Measurements from ENCODE around the gene HENMT1. TPM values are rescaled to one million over a fixed set of nuclear protein-coding genes. Genes with fewer than 3 reads are reported as not detected.

HENMT1 gene
- total RNA-seq, 4 donors from 2014 or later, result 4.8 to 5.1 TPM; not detected in 2

DNA sequence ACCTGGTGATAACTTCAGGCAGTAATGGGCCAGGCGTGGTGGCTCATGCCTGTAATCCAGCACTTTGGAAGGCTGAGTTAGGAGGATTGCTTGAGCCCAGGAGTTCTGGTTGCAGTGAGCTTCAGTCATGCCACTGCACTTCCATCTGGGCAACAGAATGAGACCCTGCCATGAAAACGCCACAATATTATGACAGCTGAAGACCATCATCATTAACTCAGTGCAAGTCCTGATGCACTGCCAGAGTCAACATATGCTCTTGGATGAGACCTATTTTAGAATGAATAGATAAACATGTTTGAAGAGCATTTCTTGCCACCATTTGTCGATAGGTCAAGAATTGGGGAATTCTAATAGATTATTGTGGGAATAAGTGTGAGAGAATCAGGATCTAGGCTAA lies 26.4 kb downstream of the HENMT1 start:
- intact Hi-C loops (cut with DNase I; ENCODE audit: low total_unique reads), result no loop called here
- 71 to 96% methylated on average over 1 to 3 of the region's 3 CpGs for WGBS, 2 donors (ENCODE audit: low coverage in 1 of 2)

DNA sequence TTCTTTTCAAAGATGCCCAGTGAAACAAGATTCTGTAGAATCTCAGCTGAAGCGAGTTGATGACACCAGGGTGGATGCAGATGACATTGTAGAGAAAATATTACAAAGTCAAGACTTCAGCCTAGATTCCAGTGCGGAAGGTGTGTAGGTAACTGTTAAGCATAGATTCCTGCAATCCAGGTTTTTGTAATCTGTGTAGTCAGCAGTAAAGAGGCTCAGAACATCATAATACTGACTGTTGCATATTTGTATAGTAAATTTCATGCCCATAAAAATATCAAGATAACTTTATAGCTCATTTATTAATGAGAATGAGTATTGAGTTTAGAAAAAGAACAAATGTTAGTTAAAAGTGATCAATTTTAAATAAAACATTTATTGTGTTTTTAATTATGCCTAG lies 32.2 kb downstream of the HENMT1 start:
- no peaks in the 10 kb centered on the region for H3K9me3 ChIP-seq
- no peaks in the 10 kb centered on the region for H3K4me1 ChIP-seq
- in situ Hi-C loops (cut with MboI; ENCODE audit: low pct_ligation_motif_present in 1 of 4, low pct_unique_long_range_greater_than_20kb in 1 of 4, low sequenced_read_pairs in 3 of 4) (loop anchor here in 2 of 4 donors (25.0 kb wide), 2 partner anchors 116 to 416 kb away; partner anchors contain the start of gene SLC25A24 (in 2 of the 2)), intact Hi-C loops (cut with DNase I; ENCODE audit: low total_unique reads) (no loop called here)
- no peak for DNase-seq
- no peak overlapping the region for H3K27ac ChIP-seq
- H3K27me3 ChIP-seq, result no peaks in the 10 kb centered on the region
- no peak for TF ChIP-seq POLR2AphosphoS5 (IDR thresholded peaks at IDR 0.05)
- no peak overlapping the region for H3K4me3 ChIP-seq
- H3K36me3 ChIP-seq, result peaks cover 0 to 27% (median 5%) of the 10 kb centered on the region in 4 donors
- 94 to 96% methylated on average over 2 of the region's 2 CpGs for WGBS, 2 donors (ENCODE audit: low coverage in 1 of 2)

More for the DNA sequence above, 26.4 kb downstream of the HENMT1 start:
- DNase-seq, result no peak
- Histone ChIP-seq H3K9me3 (no peaks in the 10 kb centered on the region), H3K27ac (no peak overlapping the region), H3K36me3 (peaks cover 0 to 15% (median 5%) of the 10 kb centered on the region in 4 donors), H3K27me3 (no peaks in the 10 kb centered on the region), H3K4me1 (no peaks in the 10 kb centered on the region), H3K4me3 (no peak overlapping the region)
- in situ Hi-C loops (cut with MboI; ENCODE audit: low pct_ligation_motif_present in 1 of 4, low pct_unique_long_range_greater_than_20kb in 1 of 4, low sequenced_read_pairs in 3 of 4), result loop anchor here in 3 of 4 donors (10.0 to 25.0 kb wide), 3 partner anchors 122 to 422 kb away; partner anchors contain the start of gene SLC25A24 (in 2 of the 3)
- no peak for TF ChIP-seq POLR2A (IDR thresholded peaks at IDR 0.05)
- TF ChIP-seq POLR2AphosphoS5 (IDR thresholded peaks at IDR 0.05), result no peak
- TF ChIP-seq EP300 (IDR thresholded peaks at IDR 0.05; ENCODE audit: low read depth), result no peak
- TF ChIP-seq, protein P1, sequence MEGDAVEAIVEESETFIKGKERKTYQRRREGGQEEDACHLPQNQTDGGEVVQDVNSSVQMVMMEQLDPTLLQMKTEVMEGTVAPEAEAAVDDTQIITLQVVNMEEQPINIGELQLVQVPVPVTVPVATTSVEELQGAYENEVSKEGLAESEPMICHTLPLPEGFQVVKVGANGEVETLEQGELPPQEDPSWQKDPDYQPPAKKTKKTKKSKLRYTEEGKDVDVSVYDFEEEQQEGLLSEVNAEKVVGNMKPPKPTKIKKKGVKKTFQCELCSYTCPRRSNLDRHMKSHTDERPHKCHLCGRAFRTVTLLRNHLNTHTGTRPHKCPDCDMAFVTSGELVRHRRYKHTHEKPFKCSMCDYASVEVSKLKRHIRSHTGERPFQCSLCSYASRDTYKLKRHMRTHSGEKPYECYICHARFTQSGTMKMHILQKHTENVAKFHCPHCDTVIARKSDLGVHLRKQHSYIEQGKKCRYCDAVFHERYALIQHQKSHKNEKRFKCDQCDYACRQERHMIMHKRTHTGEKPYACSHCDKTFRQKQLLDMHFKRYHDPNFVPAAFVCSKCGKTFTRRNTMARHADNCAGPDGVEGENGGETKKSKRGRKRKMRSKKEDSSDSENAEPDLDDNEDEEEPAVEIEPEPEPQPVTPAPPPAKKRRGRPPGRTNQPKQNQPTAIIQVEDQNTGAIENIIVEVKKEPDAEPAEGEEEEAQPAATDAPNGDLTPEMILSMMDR (IDR thresholded peaks at IDR 0.05), result no peak

DNA sequence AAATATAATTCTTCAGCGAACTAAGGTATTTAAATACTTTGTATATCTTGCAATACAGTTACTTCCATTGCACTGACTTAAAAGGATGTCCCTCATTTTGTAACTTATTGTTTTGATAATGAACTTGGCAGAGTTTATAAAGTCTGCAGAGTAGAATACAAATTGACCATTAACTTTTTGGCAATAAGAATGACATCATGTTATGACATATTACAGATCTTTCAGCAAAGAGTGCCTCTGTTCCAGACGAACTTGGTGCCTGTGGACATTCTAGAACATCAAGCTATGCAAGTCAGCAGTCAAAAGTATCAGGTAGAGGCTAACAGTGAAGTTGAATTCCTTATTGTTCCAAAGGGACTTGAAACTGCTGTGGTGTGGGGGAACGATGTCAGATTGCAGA lies 32.9 kb downstream of the HENMT1 start:
- no peaks in the 10 kb centered on the region for H3K4me1 ChIP-seq
- H3K36me3 ChIP-seq, result peaks cover 0 to 22% (median 5%) of the 10 kb centered on the region in 4 donors
- in situ Hi-C loops (cut with MboI; ENCODE audit: low pct_ligation_motif_present in 1 of 4, low pct_unique_long_range_greater_than_20kb in 1 of 4, low sequenced_read_pairs in 3 of 4), result loop anchor here in 2 of 4 donors (25.0 kb wide), 2 partner anchors 116 to 416 kb away; partner anchors contain the start of gene SLC25A24 (in 2 of the 2)
- H3K9me3 ChIP-seq, result no peaks in the 10 kb centered on the region
- intact Hi-C loops (cut with DNase I; ENCODE audit: low total_unique reads), result no loop called here
- WGBS, 2 donors (ENCODE audit: low coverage in 1 of 2), result 64 to 77% methylated on average over 2 to 3 of the region's 3 CpGs
- H3K27me3 ChIP-seq, result no peaks in the 10 kb centered on the region
- TF ChIP-seq POLR2A (IDR thresholded peaks at IDR 0.05), result no peak
- no peak for TF ChIP-seq POLR2AphosphoS5 (IDR thresholded peaks at IDR 0.05)
- TF ChIP-seq, protein P1 (IDR thresholded peaks at IDR 0.05), result no peak
- no peak for TF ChIP-seq EP300 (IDR thresholded peaks at IDR 0.05; ENCODE audit: low read depth)
- no peak overlapping the region for H3K4me3 ChIP-seq
- H3K27ac ChIP-seq, result no peak overlapping the region
- no peak for DNase-seq

DNA sequence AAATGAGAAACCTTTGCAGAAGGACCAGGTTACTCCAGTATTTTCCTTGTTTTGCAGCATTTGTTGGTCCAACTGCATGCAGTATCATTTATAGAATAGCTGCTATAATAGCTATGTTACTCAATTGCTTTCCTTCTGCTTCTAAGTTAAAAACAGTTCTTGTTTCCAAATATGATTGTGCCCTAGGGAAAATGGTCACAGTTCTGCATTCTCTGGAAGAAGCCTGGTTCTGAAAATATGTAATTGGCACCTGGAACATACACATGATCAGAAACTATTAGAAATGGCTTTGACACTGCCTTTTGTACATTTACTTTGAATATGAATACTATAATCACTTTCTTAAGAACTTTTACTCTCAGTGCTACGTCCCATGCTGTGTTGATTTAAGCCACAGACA lies 33.6 kb downstream of the HENMT1 start:
- Histone ChIP-seq H3K27ac (no peak overlapping the region), H3K27me3 (no peaks in the 10 kb centered on the region), H3K36me3 (peaks cover 0 to 17% (median 5%) of the 10 kb centered on the region in 4 donors), H3K9me3 (no peaks in the 10 kb centered on the region), H3K4me1 (no peaks in the 10 kb centered on the region), H3K4me3 (no peak overlapping the region)
- 50 to 72% methylated on average over 1 of the region's 1 CpG for WGBS, 2 donors (ENCODE audit: low coverage in 1 of 2)
- in situ Hi-C loops (cut with MboI; ENCODE audit: low pct_ligation_motif_present in 1 of 4, low pct_unique_long_range_greater_than_20kb in 1 of 4, low sequenced_read_pairs in 3 of 4), result loop anchor here in 2 of 4 donors (25.0 kb wide), 2 partner anchors 115 to 415 kb away; partner anchors contain the start of gene SLC25A24 (in 2 of the 2)
- TF ChIP-seq, protein P1 (IDR thresholded peaks at IDR 0.05), result no peak
- no peak for TF ChIP-seq EP300 (IDR thresholded peaks at IDR 0.05; ENCODE audit: low read depth)
- TF ChIP-seq POLR2A (IDR thresholded peaks at IDR 0.05), result no peak
- TF ChIP-seq POLR2AphosphoS5 (IDR thresholded peaks at IDR 0.05), result no peak
- no peak for DNase-seq
- intact Hi-C loops (cut with DNase I; ENCODE audit: low total_unique reads), result no loop called here

Data from transverse colon (tissue), 4 donors.